ENCODE data around the gene PTGFRN.

Gene PTGFRN

DNA sequence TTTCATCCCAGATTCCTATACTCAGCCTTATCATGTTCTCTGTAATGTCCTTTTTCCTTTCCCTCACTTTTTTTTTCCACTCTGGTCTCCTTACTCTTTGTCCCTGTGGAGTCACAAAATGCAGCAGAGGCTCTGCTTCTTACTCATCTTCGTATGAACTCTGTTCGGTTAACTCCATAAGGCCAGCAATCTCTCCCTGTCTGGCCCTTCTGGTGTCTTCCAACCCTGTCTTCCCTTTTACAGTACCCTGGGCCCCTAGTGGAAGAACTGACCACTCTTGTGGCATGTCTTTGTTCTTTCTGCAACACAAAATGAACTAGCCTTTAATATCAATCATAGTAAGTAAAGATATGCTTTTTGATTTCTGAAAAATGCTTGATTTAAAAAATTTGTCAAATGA lies 98.9 kb downstream of the PTGFRN start:
- no peak for DNase-seq

DNA sequence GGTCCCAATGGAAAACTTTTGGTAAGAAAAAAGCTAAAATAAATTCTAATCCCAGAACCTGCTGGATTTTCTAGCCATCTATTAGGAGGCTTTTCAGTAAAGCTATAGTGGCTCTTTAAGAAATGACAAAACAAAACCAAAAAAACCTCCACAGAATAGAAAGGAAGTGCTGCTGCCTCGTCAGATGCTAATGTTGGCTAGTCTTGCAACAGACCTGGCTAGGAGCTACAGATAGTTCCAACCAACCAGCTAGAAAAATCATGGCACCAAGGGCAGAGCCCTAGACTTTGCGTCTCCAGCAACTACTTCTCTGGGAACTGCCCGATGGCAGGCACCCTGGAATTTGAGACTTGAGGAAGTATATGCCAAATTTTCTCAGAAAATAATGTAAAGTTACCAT lies 99.4 kb downstream of the PTGFRN start:
- no peak for DNase-seq

GRCh38 chr1:117010310-117010969 lies 100.7 kb downstream of the PTGFRN start:
- DNase-seq: no peak

DNA sequence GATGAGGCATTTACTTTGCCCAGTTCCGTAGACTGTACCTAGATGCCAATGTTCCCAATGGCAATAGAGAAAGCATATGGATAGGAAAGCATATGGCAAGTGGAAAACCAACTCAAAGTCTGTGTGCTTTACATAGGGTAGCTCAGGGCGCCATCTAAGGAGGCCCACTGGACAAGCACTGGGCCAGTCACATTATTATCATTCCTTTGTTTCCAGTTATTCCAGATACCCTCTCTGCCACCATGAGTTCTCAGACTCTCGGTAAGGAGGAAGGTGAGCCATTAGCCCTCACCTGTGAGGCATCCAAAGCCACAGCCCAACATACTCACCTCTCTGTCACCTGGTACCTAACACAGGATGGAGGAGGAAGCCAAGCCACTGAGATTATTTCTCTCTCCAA lies 101.6 kb downstream of the PTGFRN start:
- DNase-seq: no peak

GRCh38 chr1:117013309-117013858 lies 103.7 kb downstream of the PTGFRN start:
- DNase-seq: no peak

DNA sequence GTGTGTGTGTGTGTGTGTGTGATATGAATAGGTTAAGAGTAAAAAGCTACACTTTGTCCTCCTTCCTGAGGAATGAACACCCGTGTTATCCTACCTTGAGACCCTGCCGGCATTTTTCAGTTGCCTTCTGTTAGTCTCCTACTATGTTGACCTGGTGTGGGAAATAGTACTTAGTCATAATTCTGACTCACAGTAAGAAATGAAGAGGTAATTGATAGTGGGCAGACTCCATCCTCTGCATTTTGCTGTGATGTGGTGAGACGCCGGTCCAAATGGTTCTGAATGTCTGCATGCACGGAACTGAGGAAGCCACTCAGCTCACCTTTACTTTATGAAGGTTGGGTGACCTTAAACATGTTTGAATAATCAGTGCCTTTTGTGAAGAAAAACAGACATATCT lies 104.5 kb downstream of the PTGFRN start:
- DNase-seq: no peak

DNA sequence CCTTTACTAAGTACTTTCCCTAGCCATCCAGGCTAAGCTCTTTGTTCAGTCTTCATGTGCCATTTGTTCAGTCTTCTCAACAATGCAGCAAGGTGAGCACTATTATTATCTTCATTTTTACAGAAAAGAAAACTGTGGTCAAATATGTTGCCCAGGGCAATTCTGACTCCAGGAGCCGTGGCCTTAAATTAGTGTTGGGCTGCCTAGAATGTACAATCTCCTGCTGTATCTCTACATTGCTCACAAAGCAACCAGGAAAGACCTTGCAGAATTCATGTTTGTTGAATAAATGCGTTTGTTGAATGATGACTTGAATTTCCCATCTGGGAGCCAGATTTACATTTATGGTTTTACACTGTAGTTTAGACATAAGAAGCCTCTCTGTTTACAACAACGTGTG lies 106.0 kb downstream of the PTGFRN start:
- peak; percentile 98 for DNase-seq

GRCh38 chr1:117017062-117017461 lies 107.3 kb downstream of the PTGFRN start:
- DNase-seq: no peak

- no peak for DNase-seq
These were observed 107.9 kb downstream of the PTGFRN start for GRCh38 chr1:117017648-117018047.

- no peak for DNase-seq
These were observed 110.9 kb downstream of the PTGFRN start for GRCh38 chr1:117020526-117021156.

DNA sequence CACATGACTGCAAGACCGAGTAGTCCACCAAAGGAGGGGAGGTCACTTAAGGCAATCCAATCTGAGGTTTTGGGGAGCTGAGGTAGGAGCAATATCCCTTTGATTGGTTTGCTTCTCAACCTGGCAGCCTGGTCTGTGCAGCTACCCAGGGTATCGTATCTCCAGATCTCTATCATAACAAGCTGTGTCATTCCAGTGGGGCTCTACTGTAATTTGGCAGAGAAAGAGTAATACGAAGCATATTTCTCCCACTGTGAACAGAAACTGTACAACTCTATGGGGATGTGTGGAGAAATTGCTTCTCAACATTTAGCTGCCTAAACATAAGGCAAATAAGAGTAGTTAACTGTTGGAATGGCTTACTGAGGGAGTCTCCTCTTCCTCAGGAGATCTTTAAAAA lies 112.4 kb downstream of the PTGFRN start:
- no peak for DNase-seq

- DNase-seq: no peak
These were observed 115.9 kb downstream of the PTGFRN start for GRCh38 chr1:117025568-117025967.

GRCh38 chr1:117026361-117026760 lies 116.6 kb downstream of the PTGFRN start:
- no peak for DNase-seq

GRCh38 chr1:117029685-117030084 lies 120.0 kb downstream of the PTGFRN start:
- DNase-seq: no peak

DNA sequence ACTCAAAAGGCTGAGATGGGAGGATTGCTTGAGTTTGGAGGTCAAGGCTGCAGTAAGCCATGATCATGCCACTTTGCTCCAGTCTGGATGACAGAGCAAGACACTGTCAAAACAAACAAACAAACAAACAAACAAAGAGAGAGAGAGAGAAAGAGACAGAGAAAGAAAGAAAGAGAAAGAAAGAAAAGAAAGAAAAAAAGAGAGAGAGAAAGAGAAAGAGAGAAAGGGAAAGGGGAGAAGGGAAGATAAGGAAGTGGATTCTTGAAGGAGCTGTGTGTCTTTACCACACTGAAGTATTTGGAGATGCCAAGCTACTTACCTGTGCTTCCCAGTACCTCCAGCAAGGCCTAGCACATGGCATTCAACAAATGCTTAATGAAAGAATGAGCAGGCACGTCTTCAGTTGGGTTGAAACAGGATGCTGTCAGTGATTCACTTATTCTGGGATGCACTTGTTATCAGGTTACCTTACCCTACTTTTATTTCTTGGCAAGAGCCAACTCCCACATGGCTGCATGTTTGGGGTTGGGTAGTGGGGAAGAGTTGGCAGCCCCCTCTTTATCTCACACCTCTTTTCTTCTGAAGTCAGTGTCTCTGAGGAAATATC lies 120.7 kb downstream of the PTGFRN start:
- DNase-seq: no peak

DNA sequence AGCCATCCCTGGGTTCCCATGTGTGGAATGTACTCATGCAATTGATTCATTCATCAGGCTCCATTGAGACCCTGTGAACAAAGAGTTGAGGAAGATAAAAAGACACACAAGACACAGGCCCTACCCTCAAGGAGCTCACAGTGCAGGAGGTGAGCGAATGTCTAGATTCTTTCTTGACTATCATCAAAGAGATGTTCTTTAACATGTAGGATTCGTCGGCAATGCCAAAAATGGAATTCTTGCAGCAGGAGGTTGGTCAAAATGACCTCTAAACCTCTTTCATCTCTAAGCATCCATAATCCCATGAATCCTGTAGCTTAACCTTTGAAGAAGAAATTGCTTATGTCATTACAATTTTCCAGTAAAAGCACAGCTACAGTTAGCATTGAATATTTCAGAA lies 122.5 kb downstream of the PTGFRN start:
- DNase-seq: no peak

GRCh38 chr1:117032681-117033539 lies 123.2 kb downstream of the PTGFRN start:
- no peak for DNase-seq

DNA sequence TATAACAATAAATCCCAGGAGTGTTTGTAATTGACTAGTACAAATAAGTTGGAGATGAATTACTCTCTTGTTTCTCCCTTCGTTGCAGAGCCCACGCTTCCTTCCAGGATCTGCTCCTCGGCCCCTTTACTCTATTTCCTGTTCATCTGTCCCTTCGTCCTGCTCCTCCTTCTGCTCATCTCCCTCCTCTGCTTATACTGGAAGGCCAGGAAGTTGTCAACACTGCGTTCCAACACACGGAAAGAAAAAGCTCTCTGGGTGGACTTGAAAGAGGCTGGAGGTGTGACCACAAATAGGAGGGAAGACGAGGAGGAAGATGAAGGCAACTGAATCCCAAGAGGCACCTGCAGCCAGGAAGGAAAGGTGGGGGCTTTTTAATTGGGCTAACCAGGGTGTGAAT lies 124.1 kb downstream of the PTGFRN start:
- no peak for DNase-seq

GRCh38 chr1:117034791-117035290 lies 125.1 kb downstream of the PTGFRN start:
- DNase-seq: no peak

- DNase-seq: no peak
These were observed 126.3 kb downstream of the PTGFRN start for GRCh38 chr1:117036018-117036461.

DNA sequence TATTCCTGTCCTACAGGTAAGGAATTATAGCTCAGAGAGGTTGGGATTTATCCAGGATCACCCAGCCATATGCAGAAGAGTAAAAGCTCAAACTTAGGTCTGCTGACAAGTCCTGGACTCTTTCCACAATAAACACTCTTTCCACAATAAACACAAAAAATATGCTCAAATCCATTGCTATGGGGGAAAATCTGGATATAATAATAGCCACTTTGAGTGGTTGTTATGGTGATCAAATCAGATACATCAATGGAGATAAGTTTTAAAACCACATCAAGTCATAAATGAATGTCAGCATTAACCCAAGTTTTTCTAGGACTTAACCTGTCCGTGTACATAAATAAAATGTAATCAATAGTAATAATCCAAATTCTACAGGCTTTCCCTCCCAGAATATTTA lies 128.1 kb downstream of the PTGFRN start:
- no peak for DNase-seq

GRCh38 chr1:117038236-117038635 lies 128.5 kb downstream of the PTGFRN start:
- DNase-seq: no peak

Data from NCI-H2227 treated with DMSO at 0.1 percent for 48 hours (cell line).